ENCODE data around the gene KLHDC10. TPM values are rescaled to one million over a fixed set of nuclear protein-coding genes. Genes with fewer than 3 reads are reported as not detected.
"Not testable (repeated sequence)": the region's sequence is repeated elsewhere in the genome, so short reads cannot be mapped to it uniquely, and the experiment has no call there.

The KLHDC10 gene
- total and polyA plus RNA-seq, 2 experiments from 2014 or later: 7.2 to 29.0 TPM

DNA sequence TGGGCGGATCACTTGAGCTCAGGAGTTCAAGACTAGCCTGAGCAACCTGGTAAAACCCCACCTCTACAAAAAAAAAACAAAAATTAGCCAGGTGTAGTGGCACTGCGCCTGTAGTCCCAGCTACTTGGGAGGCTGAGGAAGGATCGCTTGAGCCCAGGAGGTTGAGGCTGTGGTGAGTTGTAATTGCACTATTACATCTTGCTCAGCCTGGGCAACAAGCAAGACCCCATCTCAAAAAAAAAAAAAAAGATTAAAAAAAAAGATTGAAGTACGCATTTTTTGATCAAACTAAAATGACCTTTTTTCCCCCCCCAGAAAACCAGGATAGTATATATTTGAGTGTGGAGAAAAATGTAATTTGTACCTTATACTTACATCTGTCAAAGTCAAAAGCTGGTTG, 29.8 kb upstream of the KLHDC10 start:
- WGBS (ENCODE audit: low lambda C conversion rate, missing lambda C conversion rate): 100% methylated on average over 4 of the region's 4 CpGs
- Histone ChIP-seq H3K9me2 (replicated peaks; ENCODE audit: insufficient read depth) (no peaks in the 10 kb centered on the region), H3K27me3 (no peaks in the 10 kb centered on the region), H4K20me1 (ENCODE audit: insufficient read depth, poor library complexity, severe bottlenecking) (no peaks in the 10 kb centered on the region), H3K27ac (no peak overlapping the region), H3K4me1 (ENCODE audit: insufficient read depth) (no peaks in the 10 kb centered on the region), H3K4me2 (no peak overlapping the region), H3K9me3 (ENCODE audit: low read depth) (no peaks in the 10 kb centered on the region), H3K36me3 (replicated peaks; ENCODE audit: insufficient read depth, low read depth) (no peaks in the 10 kb centered on the region), H2AFZ (no peak overlapping the region), H3K4me3 (no peak overlapping the region), H3K79me2 (no peaks in the 10 kb centered on the region)
- TF ChIP-seq EZH2phosphoT487 (IDR thresholded peaks at IDR 0.05; ENCODE audit: low read depth, severe bottlenecking, unreplicated experiment) (no peak), EZH2 (IDR thresholded peaks at IDR 0.05; ENCODE audit: borderline replicate concordance) (no peak)
- TF ChIP-seq, protein P1, sequence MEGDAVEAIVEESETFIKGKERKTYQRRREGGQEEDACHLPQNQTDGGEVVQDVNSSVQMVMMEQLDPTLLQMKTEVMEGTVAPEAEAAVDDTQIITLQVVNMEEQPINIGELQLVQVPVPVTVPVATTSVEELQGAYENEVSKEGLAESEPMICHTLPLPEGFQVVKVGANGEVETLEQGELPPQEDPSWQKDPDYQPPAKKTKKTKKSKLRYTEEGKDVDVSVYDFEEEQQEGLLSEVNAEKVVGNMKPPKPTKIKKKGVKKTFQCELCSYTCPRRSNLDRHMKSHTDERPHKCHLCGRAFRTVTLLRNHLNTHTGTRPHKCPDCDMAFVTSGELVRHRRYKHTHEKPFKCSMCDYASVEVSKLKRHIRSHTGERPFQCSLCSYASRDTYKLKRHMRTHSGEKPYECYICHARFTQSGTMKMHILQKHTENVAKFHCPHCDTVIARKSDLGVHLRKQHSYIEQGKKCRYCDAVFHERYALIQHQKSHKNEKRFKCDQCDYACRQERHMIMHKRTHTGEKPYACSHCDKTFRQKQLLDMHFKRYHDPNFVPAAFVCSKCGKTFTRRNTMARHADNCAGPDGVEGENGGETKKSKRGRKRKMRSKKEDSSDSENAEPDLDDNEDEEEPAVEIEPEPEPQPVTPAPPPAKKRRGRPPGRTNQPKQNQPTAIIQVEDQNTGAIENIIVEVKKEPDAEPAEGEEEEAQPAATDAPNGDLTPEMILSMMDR (IDR thresholded peaks at IDR 0.05; ENCODE audit: poor library complexity): no peak
- DNase-seq (ENCODE audit: low spot score): no peak

DNA sequence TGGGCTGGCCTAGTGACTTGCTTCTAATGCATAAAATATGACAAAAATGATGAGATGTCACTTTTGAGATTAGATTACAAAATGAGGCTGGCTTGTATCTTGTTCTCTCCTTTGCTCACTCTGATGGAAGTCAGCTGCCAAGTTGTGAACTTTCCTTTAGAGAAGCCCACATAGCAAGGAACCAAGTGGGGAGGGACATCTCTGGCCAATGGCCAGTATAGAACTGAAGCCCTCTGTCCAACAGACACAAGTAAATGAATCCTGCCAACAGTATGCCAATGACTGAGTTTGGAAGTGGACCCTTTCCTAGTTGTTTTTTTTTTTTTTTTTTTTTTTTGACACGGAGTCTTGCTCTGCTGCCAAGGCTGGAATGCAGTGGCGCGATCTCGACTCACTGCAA, 22.5 kb upstream of the KLHDC10 start:
- no peak for DNase-seq (ENCODE audit: low spot score)
- Histone ChIP-seq H3K27me3 (no peaks in the 10 kb centered on the region), H3K36me3 (replicated peaks; ENCODE audit: insufficient read depth, low read depth) (no peaks in the 10 kb centered on the region), H3K4me1 (ENCODE audit: insufficient read depth) (peaks cover 3% of the 10 kb centered on the region), H3K27ac (no peak overlapping the region), H4K20me1 (ENCODE audit: insufficient read depth, poor library complexity, severe bottlenecking) (no peaks in the 10 kb centered on the region), H3K4me3 (no peak overlapping the region), H2AFZ (no peak overlapping the region), H3K9me3 (ENCODE audit: low read depth) (no peaks in the 10 kb centered on the region), H3K4me2 (no peak overlapping the region), H3K79me2 (peaks cover 23% of the 10 kb centered on the region), H3K9me2 (replicated peaks; ENCODE audit: insufficient read depth) (no peaks in the 10 kb centered on the region)
- TF ChIP-seq EZH2 (IDR thresholded peaks at IDR 0.05; ENCODE audit: borderline replicate concordance) (no peak), EZH2phosphoT487 (IDR thresholded peaks at IDR 0.05; ENCODE audit: low read depth, severe bottlenecking, unreplicated experiment) (no peak)
- TF ChIP-seq, protein P1 (IDR thresholded peaks at IDR 0.05; ENCODE audit: poor library complexity): no peak
- WGBS (ENCODE audit: low lambda C conversion rate, missing lambda C conversion rate): 92% methylated on average over 4 of the region's 4 CpGs

DNA sequence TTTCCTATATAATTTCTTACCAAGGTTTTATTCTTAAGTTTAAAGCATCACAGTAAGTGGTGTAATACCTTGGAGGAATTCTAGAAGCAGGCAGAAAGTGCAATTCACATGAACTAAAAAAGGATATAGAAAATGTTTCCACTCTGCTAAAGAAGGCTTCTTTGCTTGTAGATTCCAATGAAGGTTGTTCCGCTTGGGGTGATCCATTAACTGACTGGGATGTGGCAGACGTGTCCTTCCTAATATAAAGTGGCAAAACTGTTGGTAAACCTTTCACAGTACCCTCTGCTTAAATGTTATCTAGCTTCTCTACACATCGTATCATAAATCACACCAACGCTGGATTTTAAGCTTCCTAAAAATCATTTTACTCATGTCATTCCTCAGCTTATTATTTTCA, 21.4 kb upstream of the KLHDC10 start:
- Histone ChIP-seq H3K27me3 (no peaks in the 10 kb centered on the region), H2AFZ (no peak overlapping the region), H4K20me1 (ENCODE audit: insufficient read depth, poor library complexity, severe bottlenecking) (no peaks in the 10 kb centered on the region), H3K9me2 (replicated peaks; ENCODE audit: insufficient read depth) (no peaks in the 10 kb centered on the region), H3K79me2 (peaks cover 23% of the 10 kb centered on the region), H3K27ac (no peak overlapping the region), H3K4me1 (ENCODE audit: insufficient read depth) (peaks cover 3% of the 10 kb centered on the region), H3K36me3 (replicated peaks; ENCODE audit: insufficient read depth, low read depth) (no peaks in the 10 kb centered on the region), H3K4me3 (no peak overlapping the region), H3K4me2 (no peak overlapping the region), H3K9me3 (ENCODE audit: low read depth) (no peaks in the 10 kb centered on the region)
- no peak for DNase-seq (ENCODE audit: low spot score)
- no peak for TF ChIP-seq EZH2 (IDR thresholded peaks at IDR 0.05; ENCODE audit: borderline replicate concordance)
- TF ChIP-seq, protein P1 (IDR thresholded peaks at IDR 0.05; ENCODE audit: poor library complexity): no peak
- TF ChIP-seq EZH2phosphoT487 (IDR thresholded peaks at IDR 0.05; ENCODE audit: low read depth, severe bottlenecking, unreplicated experiment): no peak
- WGBS (ENCODE audit: low lambda C conversion rate, missing lambda C conversion rate): 93% methylated on average over 4 of the region's 4 CpGs

DNA sequence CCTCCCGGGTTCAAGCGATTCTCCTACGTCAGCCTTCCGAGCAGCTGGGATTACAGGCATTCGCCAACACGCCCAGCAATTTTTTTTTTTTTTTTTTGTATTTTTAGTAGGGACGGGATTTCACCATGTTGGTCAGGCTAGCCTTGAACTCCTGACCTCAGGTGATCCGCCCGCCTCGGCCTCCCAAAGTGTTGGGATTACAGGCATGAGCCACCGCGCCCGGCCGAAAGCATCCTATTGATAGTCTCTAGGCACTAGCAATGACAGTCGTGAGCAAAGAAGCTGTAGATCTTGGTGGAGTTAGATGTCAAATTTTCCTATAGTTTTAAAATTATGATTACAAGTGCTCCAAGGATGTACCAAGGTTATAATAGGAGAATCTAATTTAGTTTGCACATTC, 18.1 kb upstream of the KLHDC10 start:
- not testable (repeated sequence) for H3K4me3 ChIP-seq; H3K27me3 ChIP-seq; H4K20me1 ChIP-seq (ENCODE audit: insufficient read depth, poor library complexity, severe bottlenecking); H3K4me2 ChIP-seq; H3K9me3 ChIP-seq (ENCODE audit: low read depth); H3K4me1 ChIP-seq (ENCODE audit: insufficient read depth); H3K27ac ChIP-seq; H2AFZ ChIP-seq; DNase-seq (ENCODE audit: low spot score); H3K9me2 ChIP-seq (replicated peaks; ENCODE audit: insufficient read depth); H3K36me3 ChIP-seq (replicated peaks; ENCODE audit: insufficient read depth, low read depth)
- peaks cover 23% of the 10 kb centered on the region for H3K79me2 ChIP-seq
- WGBS (ENCODE audit: low lambda C conversion rate, missing lambda C conversion rate): 97% methylated on average over 15 of the region's 15 CpGs

DNA sequence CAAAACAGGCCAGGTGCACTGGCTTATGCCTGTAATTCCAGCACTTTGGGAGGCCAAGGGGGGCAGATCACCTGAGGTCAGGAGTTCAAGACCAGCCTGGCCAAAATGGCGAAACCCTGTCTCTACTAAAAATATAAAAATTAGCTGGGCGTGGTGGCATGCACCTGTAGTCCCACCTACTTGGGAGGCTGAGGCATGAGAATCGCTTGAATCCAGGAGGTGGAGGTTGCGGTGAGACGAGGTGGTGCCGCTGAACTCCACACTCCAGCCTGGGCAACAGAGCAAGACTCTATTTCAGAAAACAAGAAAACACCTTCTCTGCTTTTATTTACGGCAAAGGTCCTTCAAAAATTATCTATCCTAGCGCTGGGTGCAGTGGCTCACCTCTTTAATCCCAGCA, 15.1 kb upstream of the KLHDC10 start:
- not testable (repeated sequence) for H3K4me1 ChIP-seq (ENCODE audit: insufficient read depth); H3K36me3 ChIP-seq (replicated peaks; ENCODE audit: insufficient read depth, low read depth); H2AFZ ChIP-seq; H3K79me2 ChIP-seq; H3K27me3 ChIP-seq; H4K20me1 ChIP-seq (ENCODE audit: insufficient read depth, poor library complexity, severe bottlenecking); H3K9me3 ChIP-seq (ENCODE audit: low read depth); H3K4me3 ChIP-seq; H3K27ac ChIP-seq; H3K9me2 ChIP-seq (replicated peaks; ENCODE audit: insufficient read depth); DNase-seq (ENCODE audit: low spot score); H3K4me2 ChIP-seq
- whole genome bisulfite sequencing (ENCODE audit: low lambda C conversion rate, missing lambda C conversion rate): 96% methylated on average over 8 of the region's 8 CpGs
